ENCODE results near the gene CAMKK2.
"Not testable (repeated sequence)": the region's sequence is repeated elsewhere in the genome, so short reads cannot be mapped to it uniquely, and the experiment has no call there.

The CAMKK2 gene

GRCh38 chr12:121283841-121284240 lies 12.7 kb downstream of the CAMKK2 start:
- Histone ChIP-seq H3K36me3 (ENCODE audit: low read depth) (peaks cover 13% of the 10 kb centered on the region), H3K9me3 (ENCODE audit: severe bottlenecking) (no peaks in the 10 kb centered on the region), H3K4me1 (ENCODE audit: insufficient read depth, poor library complexity, severe bottlenecking) (no peaks in the 10 kb centered on the region), H3K27me3 (ENCODE audit: insufficient read depth, poor library complexity, severe bottlenecking) (no peaks in the 10 kb centered on the region), H3K4me3 (ENCODE audit: severe bottlenecking) (no peak overlapping the region), H3K27ac (ENCODE audit: poor library complexity, severe bottlenecking) (no peak overlapping the region)
- DNase-seq (ENCODE audit: low spot score), result no peak
- no peak for TF ChIP-seq CTCF (IDR thresholded peaks at IDR 0.05; ENCODE audit: poor library complexity, severe bottlenecking)
- no peak for ATAC-seq (ENCODE audit: low read depth)

- Histone ChIP-seq H3K27me3 (ENCODE audit: insufficient read depth, poor library complexity, severe bottlenecking) (no peaks in the 10 kb centered on the region), H3K4me3 (ENCODE audit: severe bottlenecking) (no peak overlapping the region), H3K36me3 (ENCODE audit: low read depth) (peaks cover 13% of the 10 kb centered on the region), H3K27ac (ENCODE audit: poor library complexity, severe bottlenecking) (no peak overlapping the region), H3K9me3 (ENCODE audit: severe bottlenecking) (no peaks in the 10 kb centered on the region), H3K4me1 (ENCODE audit: insufficient read depth, poor library complexity, severe bottlenecking) (no peaks in the 10 kb centered on the region)
- no peak for DNase-seq (ENCODE audit: low spot score)
- TF ChIP-seq CTCF (IDR thresholded peaks at IDR 0.05; ENCODE audit: poor library complexity, severe bottlenecking), result no peak
- no peak for ATAC-seq (ENCODE audit: low read depth)
Observed at GRCh38 chr12:121283388-121283787, 13.1 kb downstream of the CAMKK2 start.

GRCh38 chr12:121282910-121283309 lies 13.6 kb downstream of the CAMKK2 start:
- DNase-seq (ENCODE audit: low spot score); H3K27me3 ChIP-seq (ENCODE audit: insufficient read depth, poor library complexity, severe bottlenecking); H3K4me1 ChIP-seq (ENCODE audit: insufficient read depth, poor library complexity, severe bottlenecking); H3K4me3 ChIP-seq (ENCODE audit: severe bottlenecking); ATAC-seq (ENCODE audit: low read depth); H3K27ac ChIP-seq (ENCODE audit: poor library complexity, severe bottlenecking); H3K9me3 ChIP-seq (ENCODE audit: severe bottlenecking): not testable (repeated sequence)
- peaks cover 13% of the 10 kb centered on the region for H3K36me3 ChIP-seq (ENCODE audit: low read depth)

GRCh38 chr12:121282072-121282742 lies 14.3 kb downstream of the CAMKK2 start:
- no peak overlapping the region for H3K4me3 ChIP-seq (ENCODE audit: severe bottlenecking)
- TF ChIP-seq CTCF (IDR thresholded peaks at IDR 0.05; ENCODE audit: poor library complexity, severe bottlenecking), result no peak
- DNase-seq (ENCODE audit: low spot score), result no peak

GRCh38 chr12:121281116-121281515 lies 15.4 kb downstream of the CAMKK2 start:
- H3K4me1 ChIP-seq (ENCODE audit: insufficient read depth, poor library complexity, severe bottlenecking); H3K27ac ChIP-seq (ENCODE audit: poor library complexity, severe bottlenecking); H3K4me3 ChIP-seq (ENCODE audit: severe bottlenecking): not testable (repeated sequence)

More at GRCh38 chr12:121282072-121282742, 14.3 kb downstream of the CAMKK2 start:
- Histone ChIP-seq H3K9me3 (ENCODE audit: severe bottlenecking) (no peaks in the 10 kb centered on the region), H3K36me3 (ENCODE audit: low read depth) (peaks cover 13% of the 10 kb centered on the region), H3K27ac (ENCODE audit: poor library complexity, severe bottlenecking) (no peak overlapping the region), H3K27me3 (ENCODE audit: insufficient read depth, poor library complexity, severe bottlenecking) (no peaks in the 10 kb centered on the region), H3K4me1 (ENCODE audit: insufficient read depth, poor library complexity, severe bottlenecking) (peaks cover 2% of the 10 kb centered on the region)
- ATAC-seq (ENCODE audit: low read depth), result no peak

GRCh38 chr12:121280531-121280930 lies 16.0 kb downstream of the CAMKK2 start:
- H3K4me3 ChIP-seq (ENCODE audit: severe bottlenecking); H3K27ac ChIP-seq (ENCODE audit: poor library complexity, severe bottlenecking); DNase-seq (ENCODE audit: low spot score); H3K9me3 ChIP-seq (ENCODE audit: severe bottlenecking); H3K4me1 ChIP-seq (ENCODE audit: insufficient read depth, poor library complexity, severe bottlenecking); H3K27me3 ChIP-seq (ENCODE audit: insufficient read depth, poor library complexity, severe bottlenecking); ATAC-seq (ENCODE audit: low read depth): not testable (repeated sequence)
- H3K36me3 ChIP-seq (ENCODE audit: low read depth), result peaks cover 17% of the 10 kb centered on the region

More at GRCh38 chr12:121281116-121281515, 15.4 kb downstream of the CAMKK2 start:
- H3K9me3 ChIP-seq (ENCODE audit: severe bottlenecking); DNase-seq (ENCODE audit: low spot score); H3K27me3 ChIP-seq (ENCODE audit: insufficient read depth, poor library complexity, severe bottlenecking); ATAC-seq (ENCODE audit: low read depth): not testable (repeated sequence)
- peaks cover 13% of the 10 kb centered on the region for H3K36me3 ChIP-seq (ENCODE audit: low read depth)

Data from RWPE2 (cell line).